GM23338 (cell line): ENCODE results near the gene KIAA1328. TPM values are rescaled to one million over a fixed set of nuclear protein-coding genes. Genes with fewer than 3 reads are reported as not detected.

ENCODE experiments used
- ATAC-seq: fragments of 200-7000 bp; cut with Tn5 transposase; 3 replicates; pipeline ENCODE4 v1.9.1; 2020
- DNase-seq: peaks from one replicate; pipeline ENCODE4 v3.0.0-alpha.2; 2015; ENCODE audit warnings: low spot score
- H2AFZ ChIP-seq: fragments of 200-600 bp; sonication (generic); 2 replicates; pipeline ENCODE4 v1.8.0; 2016; ENCODE audit warnings: antibody characterized with exemption, mild to moderate bottlenecking, moderate library complexity
- H3F3A ChIP-seq: fragments of 200-600 bp; sonication (generic); replicated peaks from 2 replicates; pipeline ENCODE4 v1.8.0; 2017; ENCODE audit warnings: antibody characterized with exemption, mixed run types, low read depth
- H3K27ac ChIP-seq: fragments of 200-600 bp; sonication (generic); 2 replicates; pipeline ENCODE4 v1.6.1; 2016; ENCODE audit warnings: low read depth
- H3K27me3 ChIP-seq: fragments of 200-600 bp; sonication (generic); 2 replicates; pipeline ENCODE4 v1.8.0; 2016; ENCODE audit warnings: mild to moderate bottlenecking, mixed run types, moderate library complexity; ENCODE audit not compliant: insufficient read depth
- H3K36me3 ChIP-seq: fragments of 200-600 bp; sonication (generic); 2 replicates; pipeline ENCODE4 v1.8.0; 2016; ENCODE audit warnings: mild to moderate bottlenecking; ENCODE audit not compliant: insufficient read depth
- H3K4me1 ChIP-seq: fragments of 200-600 bp; sonication (generic); 2 replicates; pipeline ENCODE4 v1.8.0; 2016; ENCODE audit warnings: mild to moderate bottlenecking, moderate library complexity; ENCODE audit not compliant: insufficient read depth
- H3K4me2 ChIP-seq: fragments of 200-600 bp; sonication (generic); 2 replicates; pipeline ENCODE4 v1.7.1; 2017; ENCODE audit warnings: mixed run types
- H3K4me3 ChIP-seq: fragments of 200-600 bp; sonication (generic); 2 replicates; pipeline ENCODE4 v1.6.1; 2016; ENCODE audit warnings: mixed run types
- H3K79me2 ChIP-seq: fragments of 200-600 bp; sonication (generic); replicated peaks from 2 replicates; pipeline ENCODE4 v1.8.0; 2017; ENCODE audit warnings: mild to moderate bottlenecking; ENCODE audit not compliant: insufficient read depth
- H3K9me2 ChIP-seq: fragments of 200-600 bp; sonication (generic); 2 replicates; pipeline ENCODE4 v1.8.0; 2017; ENCODE audit not compliant: insufficient read depth
- H4K20me1 ChIP-seq: fragments of 200-600 bp; sonication (generic); replicated peaks from 2 replicates; pipeline ENCODE4 v1.8.0; 2017; ENCODE audit warnings: mild to moderate bottlenecking; ENCODE audit not compliant: insufficient read depth
- H3K27ac Mint-ChIP-seq: 2 replicates; pipeline ENCODE4 v1.8.0; 2020; ENCODE audit warnings: inconsistent platforms, mild to moderate bottlenecking, moderate library complexity, mixed read lengths
- H3K27me3 Mint-ChIP-seq: 3 replicates; pipeline ENCODE4 v1.8.0; 2022; ENCODE audit warnings: low read depth, mild to moderate bottlenecking, moderate library complexity, mixed read lengths, inconsistent platforms; ENCODE audit not compliant: insufficient read depth, poor library complexity
- H3K36me3 Mint-ChIP-seq: 3 replicates; pipeline ENCODE4 v1.8.0; 2021; ENCODE audit warnings: low read depth, mild to moderate bottlenecking, inconsistent platforms, moderate library complexity, mixed read lengths
- H3K4me1 Mint-ChIP-seq: 3 replicates; pipeline ENCODE4 v1.8.0; 2020; ENCODE audit warnings: mild to moderate bottlenecking, inconsistent platforms, mixed read lengths
- H3K4me3 Mint-ChIP-seq: 3 replicates; pipeline ENCODE4 v1.8.0; 2021; ENCODE audit warnings: moderate library complexity, mild to moderate bottlenecking, inconsistent platforms, mixed read lengths
- H3K9me3 Mint-ChIP-seq: 3 replicates; pipeline ENCODE4 v1.8.0; 2020; ENCODE audit warnings: moderate library complexity, mild to moderate bottlenecking, inconsistent platforms, mixed read lengths
- CREB1 ChIP-seq: fragments of 250-450 bp; sonication (Bioruptor Pico); IDR thresholded peaks from 2 replicates; pipeline ENCODE4 v1.5.0; 2020; ENCODE audit warnings: low read depth, mild to moderate bottlenecking, moderate library complexity
- CTCF ChIP-seq, 2 experiments: fragments of 200-600 bp in 1 of 2; sonication (generic) in 1 of 2; conservative IDR thresholded peaks; 2 replicates each; pipeline versions ENCODE4 v1.5.1 to v1.6.1; 2016 to 2017; ENCODE audit warnings: antibody characterized with exemption in 2 of 2, low read depth in 2 of 2, mild to moderate bottlenecking in 2 of 2, moderate library complexity in 1 of 2
- EZH2 ChIP-seq: fragments of 200-600 bp; sonication (generic); IDR thresholded peaks from one replicate; pipeline ENCODE4 v1.8.0; 2017; ENCODE audit warnings: antibody characterized with exemption, mild to moderate bottlenecking, low read depth; ENCODE audit not compliant: unreplicated experiment
- EZH2phosphoT487 ChIP-seq: fragments of 200-600 bp; sonication (generic); IDR thresholded peaks from one replicate; pipeline ENCODE4 v1.8.1; 2018; ENCODE audit warnings: antibody characterized with exemption; ENCODE audit not compliant: unreplicated experiment
- JUNB ChIP-seq: IDR thresholded peaks from one replicate; pipeline ENCODE4 v1.6.1; 2016; ENCODE audit warnings: antibody characterized with exemption; ENCODE audit not compliant: unreplicated experiment
- NANOG ChIP-seq: IDR thresholded peaks from 2 replicates; pipeline ENCODE4 v1.6.1; 2016; ENCODE audit warnings: antibody characterized with exemption, borderline replicate concordance
- POLR2AphosphoS5 ChIP-seq: IDR thresholded peaks from 2 replicates; pipeline ENCODE4 v1.6.1; 2016; ENCODE audit warnings: antibody characterized with exemption, low read depth
- STAT1 ChIP-seq: IDR thresholded peaks from one replicate; pipeline ENCODE4 v1.6.1; 2016; ENCODE audit warnings: antibody characterized with exemption; ENCODE audit not compliant: unreplicated experiment
- ZNF114 ChIP-seq: fragments of 250-450 bp; sonication (Bioruptor Pico); IDR thresholded peaks from 2 replicates; pipeline ENCODE4 v1.5.0; 2020; ENCODE audit warnings: mild to moderate bottlenecking, moderate library complexity
- ZNF331 ChIP-seq: fragments of 250-450 bp; sonication (Bioruptor Pico); IDR thresholded peaks from 2 replicates; pipeline ENCODE4 v1.5.0; 2020; ENCODE audit warnings: low read depth, mild to moderate bottlenecking, moderate library complexity
- ZNF462 ChIP-seq: fragments of 250-450 bp; sonication (Bioruptor Pico); IDR thresholded peaks from 2 replicates; pipeline ENCODE4 v1.5.0; 2020; ENCODE audit warnings: mild to moderate bottlenecking, moderate library complexity
- polyA plus RNA-seq: library from polyadenylated mRNA; unstranded; fragments of >200 nt; fragmentation: Nextera tagmentation; extraction: Ambion mirVana; gene quantifications from 2 replicates; pipeline ENCODE4 v1.2.1, GENCODE V29; 2016
- total RNA-seq: library from RNA; depleted of rRNA; stranded (reverse); fragments of >200 nt; shearing (Covaris generic); gene quantifications from 2 replicates; pipeline ENCODE4 v1.2.3, GENCODE V29; 2014
- TF ChIP-seq, protein P1 (sequence below): IDR thresholded peaks from one replicate; pipeline ENCODE4 v1.6.1; 2018; ENCODE audit warnings: antibody characterized with exemption; ENCODE audit not compliant: unreplicated experiment
- TF ChIP-seq, protein P2 (sequence below): IDR thresholded peaks from 2 replicates; pipeline ENCODE4 v1.6.1; 2016; ENCODE audit warnings: antibody characterized with exemption

The KIAA1328 gene
- total and polyA plus RNA-seq, 2 experiments from 2014 or later = 5.2 to 8.4 TPM

DNA sequence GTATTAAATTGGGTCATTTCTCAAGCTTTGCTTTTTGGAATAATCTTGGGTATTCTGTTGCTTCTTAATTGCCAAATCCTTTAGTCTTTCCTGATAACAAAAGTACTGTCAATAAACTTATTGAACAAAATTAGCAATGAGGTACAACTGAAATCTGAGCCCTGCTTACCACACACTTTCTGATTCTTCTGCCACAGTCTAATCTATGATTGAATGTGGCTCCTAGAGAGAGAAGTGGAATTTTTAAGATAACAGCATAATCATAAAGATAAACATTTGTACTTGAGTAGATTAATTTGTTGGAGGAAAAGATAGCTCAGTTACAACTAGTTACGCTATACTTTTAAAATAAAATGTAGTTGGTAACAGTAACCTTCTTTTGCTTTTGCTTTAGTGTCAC lies 381.9 kb downstream of the KIAA1328 start:
- DNase-seq (no peak), ATAC-seq (no peak)
- no peaks in the 10 kb centered on the region for H3K79me2 ChIP-seq
- peaks cover 2% of the 10 kb centered on the region; the same call in 1 of the 3 replicates for H3K4me1 Mint-ChIP-seq
- H3K4me2 ChIP-seq = no peak overlapping the region
- H3K36me3 ChIP-seq = no peaks in the 10 kb centered on the region
- peaks cover 14% of the 10 kb centered on the region; the same call in 2 of the 3 replicates for H3K9me3 Mint-ChIP-seq
- H3K36me3 Mint-ChIP-seq = 0 out of 3 replicates have a peak, but pooled peaks cover 3% of the 10 kb centered on the region
- H3K27ac ChIP-seq = no peak overlapping the region
- no peaks in the 10 kb centered on the region for H3K9me2 ChIP-seq
- H3K4me1 ChIP-seq = no peaks in the 10 kb centered on the region
- no peaks in the 10 kb centered on the region; the same call in 1 of the 2 replicates for H4K20me1 ChIP-seq
- no peak overlapping the region for H3K4me3 ChIP-seq
- H3K27me3 Mint-ChIP-seq = peaks cover 14% of the 10 kb centered on the region
- no peak overlapping the region for H3K4me3 Mint-ChIP-seq
- H3K27me3 ChIP-seq = peaks cover 30% of the 10 kb centered on the region
- H3K27ac Mint-ChIP-seq = no peak overlapping the region
- no peaks in the 10 kb centered on the region for H3F3A ChIP-seq
- H2AFZ ChIP-seq = no peak overlapping the region
- no peak for TF ChIP-seq EZH2
- TF ChIP-seq ZNF114 (CRISPR knock-in tag) = no peak
- TF ChIP-seq NANOG = no peak
- TF ChIP-seq ZNF462 (CRISPR knock-in tag) = no peak
- TF ChIP-seq CTCF (conservative IDR thresholded peaks at IDR 0.05; ENCODE audit: low read depth in 2 of 2) = no peak
- TF ChIP-seq, protein P1, sequence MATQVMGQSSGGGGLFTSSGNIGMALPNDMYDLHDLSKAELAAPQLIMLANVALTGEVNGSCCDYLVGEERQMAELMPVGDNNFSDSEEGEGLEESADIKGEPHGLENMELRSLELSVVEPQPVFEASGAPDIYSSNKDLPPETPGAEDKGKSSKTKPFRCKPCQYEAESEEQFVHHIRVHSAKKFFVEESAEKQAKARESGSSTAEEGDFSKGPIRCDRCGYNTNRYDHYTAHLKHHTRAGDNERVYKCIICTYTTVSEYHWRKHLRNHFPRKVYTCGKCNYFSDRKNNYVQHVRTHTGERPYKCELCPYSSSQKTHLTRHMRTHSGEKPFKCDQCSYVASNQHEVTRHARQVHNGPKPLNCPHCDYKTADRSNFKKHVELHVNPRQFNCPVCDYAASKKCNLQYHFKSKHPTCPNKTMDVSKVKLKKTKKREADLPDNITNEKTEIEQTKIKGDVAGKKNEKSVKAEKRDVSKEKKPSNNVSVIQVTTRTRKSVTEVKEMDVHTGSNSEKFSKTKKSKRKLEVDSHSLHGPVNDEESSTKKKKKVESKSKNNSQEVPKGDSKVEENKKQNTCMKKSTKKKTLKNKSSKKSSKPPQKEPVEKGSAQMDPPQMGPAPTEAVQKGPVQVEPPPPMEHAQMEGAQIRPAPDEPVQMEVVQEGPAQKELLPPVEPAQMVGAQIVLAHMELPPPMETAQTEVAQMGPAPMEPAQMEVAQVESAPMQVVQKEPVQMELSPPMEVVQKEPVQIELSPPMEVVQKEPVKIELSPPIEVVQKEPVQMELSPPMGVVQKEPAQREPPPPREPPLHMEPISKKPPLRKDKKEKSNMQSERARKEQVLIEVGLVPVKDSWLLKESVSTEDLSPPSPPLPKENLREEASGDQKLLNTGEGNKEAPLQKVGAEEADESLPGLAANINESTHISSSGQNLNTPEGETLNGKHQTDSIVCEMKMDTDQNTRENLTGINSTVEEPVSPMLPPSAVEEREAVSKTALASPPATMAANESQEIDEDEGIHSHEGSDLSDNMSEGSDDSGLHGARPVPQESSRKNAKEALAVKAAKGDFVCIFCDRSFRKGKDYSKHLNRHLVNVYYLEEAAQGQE = no peak
- no peak for TF ChIP-seq EZH2phosphoT487
- TF ChIP-seq CREB1 (CRISPR knock-in tag) = no peak
- TF ChIP-seq, protein P2, sequence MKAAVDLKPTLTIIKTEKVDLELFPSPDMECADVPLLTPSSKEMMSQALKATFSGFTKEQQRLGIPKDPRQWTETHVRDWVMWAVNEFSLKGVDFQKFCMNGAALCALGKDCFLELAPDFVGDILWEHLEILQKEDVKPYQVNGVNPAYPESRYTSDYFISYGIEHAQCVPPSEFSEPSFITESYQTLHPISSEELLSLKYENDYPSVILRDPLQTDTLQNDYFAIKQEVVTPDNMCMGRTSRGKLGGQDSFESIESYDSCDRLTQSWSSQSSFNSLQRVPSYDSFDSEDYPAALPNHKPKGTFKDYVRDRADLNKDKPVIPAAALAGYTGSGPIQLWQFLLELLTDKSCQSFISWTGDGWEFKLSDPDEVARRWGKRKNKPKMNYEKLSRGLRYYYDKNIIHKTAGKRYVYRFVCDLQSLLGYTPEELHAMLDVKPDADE = no peak
- no peak for TF ChIP-seq JUNB
- no peak for TF ChIP-seq ZNF331 (CRISPR knock-in tag)
- TF ChIP-seq POLR2AphosphoS5 = no peak
- no peak for TF ChIP-seq STAT1
